Endothelial cell of umbilical vein (primary cell): ENCODE results near the gene IGF1. TPM values are rescaled to one million over a fixed set of nuclear protein-coding genes. Genes with fewer than 3 reads are reported as not detected.

ENCODE experiments used
- BruUV-seq: library from RNA; stranded (reverse); fragments of 400-500 nt; replicated peaks from 2 replicates; lab custom pipeline; 2021; lab: Mats Ljungman, UMichigan
- CTCF ChIA-PET: fragments of 300-600, 350-600 bp; sonication (Branson Sonifier 250); formaldehyde crosslinking; loops from one replicate; lab custom pipeline; 2021; ENCODE audit warnings: antibody characterized with exemption, inconsistent platforms; lab: Charles Lee
- POLR2A ChIA-PET: fragments of 300-600, 350-600 bp; sonication (Branson Sonifier 250); formaldehyde crosslinking; loops from one replicate; lab custom pipeline; 2021; ENCODE audit warnings: antibody characterized with exemption, inconsistent platforms; lab: Charles Lee
- DNase-seq: peaks from one replicate; pipeline ENCODE4 v3.0.0-alpha.2; 2011; ENCODE audit warnings: low read depth, low spot score
- FAIRE-seq: peaks from 2 replicates; lab custom pipeline; 2011; peaks lifted over from hg19 to GRCh38; lab: Jason Lieb, UNC
- H2AFZ ChIP-seq: 2 replicates; pipeline ENCODE4 v1.6.0; 2012; ENCODE audit warnings: low read depth, low read length, control low read depth, inconsistent platforms
- H3K27ac ChIP-seq: 2 replicates; pipeline ENCODE4 v1.5.1; 2011; ENCODE audit warnings: low read depth, mild to moderate bottlenecking, control low read depth, low read length, moderate library complexity; ENCODE audit not compliant: insufficient read depth
- H3K27me3 ChIP-seq, 2 experiments: 2 replicates each; pipeline versions ENCODE4 v1.6.0 to v1.6.1; 2011; ENCODE audit warnings: low read length in 2 of 2, mixed read lengths in 1 of 2; ENCODE audit not compliant: control insufficient read depth in 2 of 2, insufficient read depth in 2 of 2
- H3K36me3 ChIP-seq, 2 experiments: 2 replicates in 1 of 2; 3 replicates in 1 of 2; pipeline ENCODE4 v1.5.1; 2011; ENCODE audit warnings: low read length in 2 of 2, mild to moderate bottlenecking in 1 of 2, moderate library complexity in 1 of 2; ENCODE audit not compliant: control insufficient read depth in 2 of 2, insufficient read depth in 2 of 2; ENCODE audit errors: extremely low read depth in 1 of 2
- H3K4me1 ChIP-seq: 3 replicates; pipeline ENCODE4 v1.5.1; 2011; ENCODE audit warnings: mild to moderate bottlenecking, low read length; ENCODE audit not compliant: control insufficient read depth, insufficient read depth; ENCODE audit errors: extremely low read depth
- H3K4me2 ChIP-seq: 2 replicates; pipeline ENCODE4 v1.6.1; 2011; ENCODE audit warnings: low read length, control low read depth, mixed read lengths; ENCODE audit not compliant: insufficient read depth
- H3K4me3 ChIP-seq, 3 experiments: fragments of 200-600 bp in 1 of 3; sonication (generic), shearing (Covaris generic) in 1 of 3; replicated peaks in 1 of 3; 2 replicates each; pipeline ENCODE4 v1.5.1; 2011 to 2016; ENCODE audit warnings: control low read depth in 3 of 3, low read length in 3 of 3, mild to moderate bottlenecking in 2 of 3, inconsistent platforms in 1 of 3, low read depth in 1 of 3, moderate library complexity in 1 of 3; ENCODE audit not compliant: insufficient read depth in 1 of 3
- H3K79me2 ChIP-seq: 2 replicates; pipeline ENCODE4 v1.6.0; 2012; ENCODE audit warnings: low read length, inconsistent platforms; ENCODE audit not compliant: control insufficient read depth, insufficient read depth
- H3K9ac ChIP-seq: replicated peaks from 2 replicates; pipeline ENCODE3; 2011; ENCODE audit warnings: low read length, control low read depth; ENCODE audit not compliant: insufficient read depth; ENCODE audit errors: extremely low read depth
- H3K9me1 ChIP-seq: replicated peaks from 3 replicates; pipeline ENCODE4 v1.6.0; 2011; ENCODE audit warnings: mild to moderate bottlenecking, low read length; ENCODE audit not compliant: control insufficient read depth, insufficient read depth; ENCODE audit errors: extremely low read depth
- H3K9me3 ChIP-seq: replicated peaks from 2 replicates; pipeline ENCODE4 v1.5.1; 2012; ENCODE audit warnings: low read length, inconsistent platforms; ENCODE audit not compliant: control insufficient read depth, insufficient read depth
- H4K20me1 ChIP-seq: replicated peaks from 2 replicates; pipeline ENCODE3; 2011; ENCODE audit warnings: mild to moderate bottlenecking, low read length; ENCODE audit not compliant: control insufficient read depth, insufficient read depth; ENCODE audit errors: extremely low read depth
- EZH2 ChIP-seq: IDR thresholded peaks from 2 replicates; pipeline ENCODE4 v1.6.1; 2012; ENCODE audit warnings: borderline replicate concordance, low read depth, mild to moderate bottlenecking, moderate library complexity, low read length, inconsistent platforms; ENCODE audit not compliant: severe bottlenecking
- FOS ChIP-seq: IDR thresholded peaks from 2 replicates; pipeline ENCODE4 v1.6.1; 2011; ENCODE audit warnings: mild to moderate bottlenecking, low read length, moderate library complexity, borderline replicate concordance; ENCODE audit not compliant: insufficient read depth
- GATA2 ChIP-seq: IDR thresholded peaks from 2 replicates; pipeline ENCODE4 v1.7.0; 2011; ENCODE audit warnings: low read depth, mild to moderate bottlenecking, moderate library complexity, mixed read lengths, low read length; ENCODE audit not compliant: insufficient read length, insufficient read depth
- JUN ChIP-seq: IDR thresholded peaks from 2 replicates; pipeline ENCODE4 v1.6.1; 2011; ENCODE audit warnings: borderline replicate concordance, low read depth; ENCODE audit not compliant: insufficient read length, insufficient read depth
- MAX ChIP-seq: IDR thresholded peaks from 2 replicates; pipeline ENCODE4 v1.6.1; 2011; ENCODE audit not compliant: insufficient read depth, insufficient read length
- MYC ChIP-seq: IDR thresholded peaks from one replicate; pipeline ENCODE4 v1.6.1; 2011; ENCODE audit warnings: mild to moderate bottlenecking, low read depth, low read length
- POLR2A ChIP-seq: IDR thresholded peaks from 2 replicates; pipeline ENCODE4 v1.6.1; 2012; ENCODE audit warnings: low read depth, mild to moderate bottlenecking, control low read depth, low read length
- POLR2AphosphoS5 ChIP-seq: IDR thresholded peaks from 2 replicates; pipeline ENCODE4 v1.6.1; 2012; ENCODE audit warnings: low read depth, mild to moderate bottlenecking, control low read depth, low read length, moderate library complexity; ENCODE audit not compliant: insufficient read depth
- dilution Hi-C: fragments of 300-500 bp; cut with MboI; formaldehyde crosslinking; loops from one replicate; pipeline ENCODE4 v1.15.0; 2019; ENCODE audit warnings: low sequenced_read_pairs; ENCODE audit not compliant: extremely low pct_ligation_motif_present
- intact Hi-C: fragments of 100-400 bp; cut with micrococcal nuclease; formaldehyde crosslinking; loops from one replicate; pipeline ENCODE4 v1.10.0; 2022
- polyA plus RNA-seq, 4 experiments: library from polyadenylated mRNA; depleted of rRNA in 3 of 4; stranded (reverse) in 3 of 4; unstranded in 1 of 4; fragments of >200 nt; gene quantifications; 2 replicates each; pipeline versions ENCODE4 v1.2.1 to v1.2.3, GENCODE V29; 2011 to 2012; ENCODE audit warnings: missing spikeins in 1 of 4
- total RNA-seq: library from RNA; stranded (reverse); gene quantifications from 2 replicates; pipeline ENCODE4 v1.2.3, GENCODE V29; 2021
- TF ChIP-seq, protein P1 (sequence below), 2 donors: IDR thresholded peaks; 1 replicate in 1 of 2; 2 replicates in 1 of 2; pipeline ENCODE4 v1.5.1; 2011; ENCODE audit warnings: low read length in 2 of 2, mild to moderate bottlenecking in 2 of 2, moderate library complexity in 2 of 2, control low read depth in 1 of 2, inconsistent platforms in 1 of 2, low read depth in 1 of 2; ENCODE audit not compliant: insufficient read depth in 1 of 2; ENCODE audit errors: extremely low read depth in 1 of 2

The IGF1 gene
- total and polyA plus RNA-seq, 2 donors (not counting 3 experiments of a cell fraction or from before 2014, with no cell fraction given), result 0.10 TPM; not detected in 1

DNA sequence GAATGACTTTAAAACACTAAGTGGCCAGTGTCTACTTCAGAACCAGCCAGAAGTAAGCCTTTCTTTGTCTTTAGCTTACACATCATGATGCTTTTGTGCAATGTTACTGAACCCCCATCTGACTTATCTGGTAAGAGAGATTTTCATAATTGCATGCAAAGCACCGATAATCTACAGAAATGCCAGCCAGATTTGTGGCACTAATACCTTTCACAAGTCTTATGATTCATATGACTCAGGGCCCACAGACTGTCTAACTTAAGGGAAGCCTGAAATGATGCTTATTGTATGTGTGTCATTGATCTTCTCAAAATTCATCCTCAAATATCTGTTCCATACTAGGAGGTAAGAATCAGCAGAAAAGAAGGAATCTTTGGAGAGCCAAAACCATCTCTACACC, 18.0 kb downstream of the IGF1 start:
- H3K9me1 ChIP-seq, result no peaks in the 10 kb centered on the region
- no peaks in the 10 kb centered on the region for H3K4me1 ChIP-seq
- H3K9me3 ChIP-seq, result no peaks in the 10 kb centered on the region
- dilution Hi-C loops, result no loop called here
- no peak overlapping the region for H3K4me3 ChIP-seq
- H3K27me3 ChIP-seq, result no peaks in the 10 kb centered on the region
- intact Hi-C loops, result no loop called here
- FAIRE-seq, result no peak
- no peak for TF ChIP-seq MYC
- CTCF ChIA-PET, result interaction anchor here (1.0 to 2.3 kb wide), 3 partner anchors 10 to 22 kb away, joined by 3 to 9 read pairs (median 3); no protein-coding TSS in a partner anchor
- no peak overlapping the region for H2AFZ ChIP-seq
- no peaks in the 10 kb centered on the region for H3K36me3 ChIP-seq
- H3K4me2 ChIP-seq, result no peak overlapping the region
- BruUV-seq, result no TSS peak
- no peaks in the 10 kb centered on the region for H4K20me1 ChIP-seq
- POLR2A ChIA-PET, result no interaction called here
- no peak overlapping the region for H3K27ac ChIP-seq
- H3K9ac ChIP-seq, result no peak overlapping the region
- no peaks in the 10 kb centered on the region for H3K79me2 ChIP-seq
- DNase-seq, result no peak

GRCh38 chr12:102461501-102461900, 18.9 kb downstream of the IGF1 start:
- Histone ChIP-seq H3K27ac (no peak overlapping the region), H3K4me3 (no peak overlapping the region), H3K9me1 (no peaks in the 10 kb centered on the region), H3K79me2 (no peaks in the 10 kb centered on the region), H3K36me3 (no peaks in the 10 kb centered on the region), H3K4me1 (no peaks in the 10 kb centered on the region), H3K9me3 (no peaks in the 10 kb centered on the region), H4K20me1 (no peaks in the 10 kb centered on the region), H2AFZ (no peak overlapping the region), H3K4me2 (no peak overlapping the region), H3K9ac (no peak overlapping the region), H3K27me3 (no peaks in the 10 kb centered on the region)
- dilution Hi-C loops (no loop called here), intact Hi-C loops (no loop called here)
- DNase-seq (no peak), FAIRE-seq (no peak)
- POLR2A ChIA-PET, result no interaction called here
- TF ChIP-seq POLR2AphosphoS5 (no peak), POLR2A (no peak), EZH2 (no peak), MYC (no peak), JUN (no peak), MAX (no peak), GATA2 (no peak), FOS (no peak)
- TF ChIP-seq, protein P1, sequence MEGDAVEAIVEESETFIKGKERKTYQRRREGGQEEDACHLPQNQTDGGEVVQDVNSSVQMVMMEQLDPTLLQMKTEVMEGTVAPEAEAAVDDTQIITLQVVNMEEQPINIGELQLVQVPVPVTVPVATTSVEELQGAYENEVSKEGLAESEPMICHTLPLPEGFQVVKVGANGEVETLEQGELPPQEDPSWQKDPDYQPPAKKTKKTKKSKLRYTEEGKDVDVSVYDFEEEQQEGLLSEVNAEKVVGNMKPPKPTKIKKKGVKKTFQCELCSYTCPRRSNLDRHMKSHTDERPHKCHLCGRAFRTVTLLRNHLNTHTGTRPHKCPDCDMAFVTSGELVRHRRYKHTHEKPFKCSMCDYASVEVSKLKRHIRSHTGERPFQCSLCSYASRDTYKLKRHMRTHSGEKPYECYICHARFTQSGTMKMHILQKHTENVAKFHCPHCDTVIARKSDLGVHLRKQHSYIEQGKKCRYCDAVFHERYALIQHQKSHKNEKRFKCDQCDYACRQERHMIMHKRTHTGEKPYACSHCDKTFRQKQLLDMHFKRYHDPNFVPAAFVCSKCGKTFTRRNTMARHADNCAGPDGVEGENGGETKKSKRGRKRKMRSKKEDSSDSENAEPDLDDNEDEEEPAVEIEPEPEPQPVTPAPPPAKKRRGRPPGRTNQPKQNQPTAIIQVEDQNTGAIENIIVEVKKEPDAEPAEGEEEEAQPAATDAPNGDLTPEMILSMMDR (IDR thresholded peaks at IDR 0.05; ENCODE audit: extremely low read depth in 1 of 2, insufficient read depth in 1 of 2, low read depth in 1 of 2, low read length in 2 of 2), result no peak
- BruUV-seq, result no TSS peak
- CTCF ChIA-PET, result no interaction called here
